ENCODE measurements around the gene PKLR. TPM values are rescaled to one million over a fixed set of nuclear protein-coding genes. Genes with fewer than 3 reads are reported as not detected.
A peak's percentile ranks its signal among the peaks of the same experiment; 100 is the strongest.

Gene PKLR
- total RNA-seq, 2 experiments from 2014 or later, result not detected

DNA sequence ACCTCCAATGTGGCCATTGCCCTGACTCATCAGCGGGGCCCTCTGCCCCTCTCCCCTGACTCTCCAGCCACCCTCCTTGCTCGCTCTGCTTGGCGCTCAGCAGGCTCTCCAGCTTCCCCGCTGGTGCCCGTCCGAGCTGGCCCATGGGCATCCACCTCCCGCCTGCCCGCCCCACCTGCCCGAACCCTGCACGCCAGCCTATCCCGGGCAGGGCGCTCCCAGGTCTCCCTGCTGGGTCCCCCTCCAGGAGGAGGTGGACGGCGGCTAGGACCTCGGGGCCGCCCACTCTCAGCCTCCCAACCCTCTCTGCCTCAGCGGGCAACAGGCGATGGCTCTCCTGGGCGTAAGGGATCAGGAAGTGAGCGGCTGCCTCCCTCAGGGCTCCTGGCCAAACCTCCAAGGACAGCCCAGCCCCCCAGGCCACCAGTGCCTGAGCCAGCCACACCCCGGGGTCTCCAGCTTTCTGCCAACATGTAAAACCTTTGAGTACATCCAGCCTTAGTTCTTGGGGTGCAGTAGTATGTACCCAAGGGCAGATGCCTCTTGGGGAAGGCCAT, 13.2 kb downstream of the PKLR start:
- Mint-ChIP-seq H3K36me3 (no peaks in the 10 kb centered on the region), H3K27me3 (peaks cover 15% of the 10 kb centered on the region), H3K4me1 (no peaks in the 10 kb centered on the region), H3K9me3 (no peaks in the 10 kb centered on the region), H3K27ac (no peak overlapping the region), H3K4me3 (no peak overlapping the region)
- ATAC-seq (ENCODE audit: low read depth) (no peak), DNase-seq (no peak)
- POLR2A ChIA-PET, result no interaction called here

DNA sequence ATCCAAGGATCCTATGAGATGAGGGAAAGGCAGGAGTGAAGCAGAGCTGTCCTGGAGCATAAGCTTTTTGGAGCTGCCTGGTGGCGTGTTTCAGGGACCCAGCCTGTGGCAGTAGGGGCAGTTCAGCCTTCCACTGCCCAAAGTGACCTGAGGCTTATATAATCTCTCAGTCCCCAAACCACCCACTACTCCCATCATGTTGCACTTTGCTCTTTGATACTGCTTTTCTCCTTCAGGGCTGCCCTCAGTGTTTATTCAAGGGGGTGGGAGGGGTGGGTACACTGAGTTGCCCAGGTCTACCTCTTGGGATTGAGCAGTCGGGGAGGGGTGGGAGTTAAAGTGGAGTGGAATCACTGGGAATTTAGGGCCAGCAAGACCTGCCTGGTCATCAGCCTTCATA, 14.7 kb downstream of the PKLR start:
- DNase-seq (no peak), ATAC-seq (ENCODE audit: low read depth) (no peak)
- Mint-ChIP-seq H3K36me3 (no peaks in the 10 kb centered on the region), H3K27me3 (peaks cover 4% of the 10 kb centered on the region), H3K4me3 (no peak overlapping the region), H3K27ac (no peak overlapping the region), H3K9me3 (no peaks in the 10 kb centered on the region), H3K4me1 (no peaks in the 10 kb centered on the region)
- POLR2A ChIA-PET, result no interaction called here

DNA sequence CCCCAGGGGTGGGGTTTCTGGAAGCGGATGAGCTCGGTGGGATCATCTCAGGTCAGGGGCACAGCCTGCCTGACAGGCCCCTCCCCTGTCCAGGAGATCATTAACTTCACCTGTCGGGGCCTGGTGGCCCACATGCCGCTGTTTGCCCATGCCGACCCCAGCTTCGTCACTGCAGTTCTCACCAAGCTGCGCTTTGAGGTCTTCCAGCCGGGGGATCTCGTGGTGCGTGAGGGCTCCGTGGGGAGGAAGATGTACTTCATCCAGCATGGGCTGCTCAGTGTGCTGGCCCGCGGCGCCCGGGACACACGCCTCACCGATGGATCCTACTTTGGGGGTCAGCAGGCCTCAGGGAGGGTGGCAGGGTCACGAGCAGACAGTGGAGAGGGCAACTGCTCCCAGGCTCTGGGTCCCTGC, 15.6 kb downstream of the PKLR start:
- ATAC-seq (ENCODE audit: low read depth), result no peak
- POLR2A ChIA-PET, result no interaction called here
- no peaks in the 10 kb centered on the region for H3K36me3 Mint-ChIP-seq
- DNase-seq, result no peak
- H3K27ac Mint-ChIP-seq, result no peak overlapping the region
- no peaks in the 10 kb centered on the region for H3K9me3 Mint-ChIP-seq
- no peaks in the 10 kb centered on the region for H3K4me1 Mint-ChIP-seq
- H3K27me3 Mint-ChIP-seq, result peaks cover 4% of the 10 kb centered on the region
- H3K4me3 Mint-ChIP-seq, result no peak overlapping the region

DNA sequence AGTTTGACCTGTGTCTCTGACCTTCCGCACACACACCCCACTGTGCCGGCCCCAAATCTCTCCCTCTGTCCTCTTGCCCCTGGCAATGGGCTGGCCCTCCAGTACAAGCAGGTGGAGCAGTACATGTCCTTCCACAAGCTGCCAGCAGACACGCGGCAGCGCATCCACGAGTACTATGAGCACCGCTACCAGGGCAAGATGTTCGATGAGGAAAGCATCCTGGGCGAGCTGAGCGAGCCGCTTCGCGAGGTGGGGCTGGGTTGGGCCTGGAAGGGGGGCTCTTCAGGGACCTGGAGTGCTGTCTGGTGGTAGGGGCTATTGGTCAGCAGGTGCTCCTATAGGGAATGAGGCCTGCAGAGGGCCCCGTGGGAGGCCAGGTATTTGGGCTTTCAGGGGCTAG, 16.2 kb downstream of the PKLR start:
- H3K9me3 Mint-ChIP-seq, result no peaks in the 10 kb centered on the region
- H3K27ac Mint-ChIP-seq, result no peak overlapping the region
- H3K4me3 Mint-ChIP-seq, result no peak overlapping the region
- H3K4me1 Mint-ChIP-seq, result no peaks in the 10 kb centered on the region
- DNase-seq, result no peak
- POLR2A ChIA-PET, result no interaction called here
- H3K27me3 Mint-ChIP-seq, result no peaks in the 10 kb centered on the region
- no peak for ATAC-seq (ENCODE audit: low read depth)
- H3K36me3 Mint-ChIP-seq, result no peaks in the 10 kb centered on the region

DNA sequence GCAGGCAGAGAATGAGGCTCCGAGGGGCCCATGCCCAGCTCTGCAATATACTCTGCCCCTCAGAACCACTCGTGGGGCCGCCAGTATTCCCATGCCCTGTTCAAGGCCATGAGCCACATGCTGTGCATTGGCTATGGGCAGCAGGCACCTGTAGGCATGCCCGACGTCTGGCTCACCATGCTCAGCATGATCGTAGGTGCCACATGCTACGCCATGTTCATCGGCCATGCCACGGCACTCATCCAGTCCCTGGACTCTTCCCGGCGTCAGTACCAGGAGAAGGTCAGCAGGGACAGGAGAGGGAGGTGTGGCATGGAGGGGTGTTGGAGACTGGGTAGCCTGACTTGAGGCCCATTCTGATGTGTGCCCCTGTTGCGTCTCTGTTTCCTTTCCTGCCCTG, 16.8 kb downstream of the PKLR start:
- no peaks in the 10 kb centered on the region for H3K27me3 Mint-ChIP-seq
- no peak overlapping the region for H3K4me3 Mint-ChIP-seq
- no peak for ATAC-seq (ENCODE audit: low read depth)
- H3K27ac Mint-ChIP-seq, result no peak overlapping the region
- POLR2A ChIA-PET, result no interaction called here
- H3K36me3 Mint-ChIP-seq, result no peaks in the 10 kb centered on the region
- H3K4me1 Mint-ChIP-seq, result no peaks in the 10 kb centered on the region
- no peaks in the 10 kb centered on the region for H3K9me3 Mint-ChIP-seq
- no peak for DNase-seq

DNA sequence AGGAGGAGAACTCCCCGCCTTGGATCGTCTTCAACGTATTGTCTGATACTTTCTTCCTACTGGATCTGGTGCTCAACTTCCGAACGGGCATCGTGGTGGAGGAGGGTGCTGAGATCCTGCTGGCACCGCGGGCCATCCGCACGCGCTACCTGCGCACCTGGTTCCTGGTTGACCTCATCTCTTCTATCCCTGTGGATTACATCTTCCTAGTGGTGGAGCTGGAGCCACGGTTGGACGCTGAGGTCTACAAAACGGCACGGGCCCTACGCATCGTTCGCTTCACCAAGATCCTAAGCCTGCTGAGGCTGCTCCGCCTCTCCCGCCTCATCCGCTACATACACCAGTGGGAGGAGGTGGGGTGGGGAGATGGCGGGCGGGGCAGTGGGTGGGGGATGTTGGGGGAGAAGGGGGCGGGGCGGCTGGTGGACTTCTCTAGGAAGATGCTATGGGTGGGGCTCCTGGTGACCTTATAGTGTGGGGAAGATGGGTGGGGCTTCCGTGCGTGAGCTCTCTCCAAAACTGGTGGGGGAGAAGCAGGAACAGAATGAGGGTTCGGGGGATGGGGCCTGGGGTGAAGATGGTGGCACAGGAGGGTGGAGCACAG, 18.6 kb downstream of the PKLR start:
- Mint-ChIP-seq H3K27ac (no peak overlapping the region), H3K36me3 (no peaks in the 10 kb centered on the region), H3K4me1 (peaks cover 4% of the 10 kb centered on the region), H3K27me3 (no peaks in the 10 kb centered on the region), H3K9me3 (no peaks in the 10 kb centered on the region), H3K4me3 (no peak overlapping the region)
- POLR2A ChIA-PET, result no interaction called here
- DNase-seq (no peak), ATAC-seq (ENCODE audit: low read depth) (no peak)

DNA sequence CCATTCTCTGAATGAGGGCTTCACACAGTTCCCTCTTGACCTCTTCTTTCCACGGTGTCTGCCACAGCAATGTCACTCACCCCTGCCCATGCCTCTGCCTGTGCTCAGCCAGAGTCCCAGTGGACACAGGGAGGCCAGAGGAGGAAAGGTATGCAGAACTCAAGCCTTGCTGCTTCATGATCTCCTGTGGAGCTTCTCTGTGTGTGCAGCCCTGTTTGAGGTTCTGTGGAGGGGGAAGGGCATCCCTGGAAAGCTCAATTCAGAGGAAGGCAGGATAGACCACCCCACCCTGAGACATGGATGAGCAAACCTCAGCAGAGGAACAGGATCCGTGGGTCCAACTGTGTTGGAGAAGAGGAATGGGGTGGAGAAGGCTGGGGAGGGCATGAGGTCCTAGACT, 22.0 kb downstream of the PKLR start:
- DNase-seq (no peak), ATAC-seq (ENCODE audit: low read depth) (no peak)
- H3K27me3 Mint-ChIP-seq, result no peaks in the 10 kb centered on the region
- POLR2A ChIA-PET, result interaction anchor here (1.0 kb wide), 1 partner anchor 24 kb away, joined by 3 read pairs; the partner anchor contains the start of gene ENTREP3
- no peaks in the 10 kb centered on the region for H3K36me3 Mint-ChIP-seq
- H3K4me1 Mint-ChIP-seq, result peaks cover 13% of the 10 kb centered on the region
- H3K9me3 Mint-ChIP-seq, result no peaks in the 10 kb centered on the region
- H3K27ac Mint-ChIP-seq, result no peak overlapping the region
- H3K4me3 Mint-ChIP-seq, result no peak overlapping the region

DNA sequence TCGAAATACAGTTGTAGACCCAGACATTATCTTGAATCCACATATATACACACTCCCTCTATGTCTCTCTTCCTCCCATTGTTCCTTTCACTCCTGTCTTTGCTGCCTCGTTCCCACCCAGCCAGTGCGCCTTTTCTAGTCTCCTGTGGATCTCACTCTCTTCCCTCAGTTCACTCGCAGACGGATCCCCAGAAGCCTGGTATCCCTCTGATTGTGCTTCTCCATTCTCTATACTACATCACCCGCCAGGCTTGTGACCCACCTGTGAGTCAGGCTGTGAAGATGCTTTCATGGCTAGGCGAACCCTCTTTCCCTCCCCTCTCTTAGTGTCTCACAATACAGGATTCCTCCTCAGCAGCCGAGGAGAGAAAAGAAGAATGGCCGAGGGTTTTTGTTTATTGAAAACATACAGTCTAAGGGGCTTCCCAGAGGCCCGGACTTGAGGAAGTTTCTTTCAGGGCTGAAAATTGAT, 22.5 kb downstream of the PKLR start:
- Mint-ChIP-seq H3K9me3 (no peaks in the 10 kb centered on the region), H3K36me3 (no peaks in the 10 kb centered on the region), H3K27me3 (no peaks in the 10 kb centered on the region), H3K4me3 (peak overlapping the region; percentile 10), H3K27ac (no peak overlapping the region), H3K4me1 (peaks cover 16% of the 10 kb centered on the region)
- no peak for ATAC-seq (ENCODE audit: low read depth)
- POLR2A ChIA-PET, result interaction anchor here (0.6 to 1.3 kb wide), 3 partner anchors 29 to 213 kb away, joined by 3 to 5 read pairs (median 3); no protein-coding TSS in a partner anchor
- DNase-seq, result no peak

DNA sequence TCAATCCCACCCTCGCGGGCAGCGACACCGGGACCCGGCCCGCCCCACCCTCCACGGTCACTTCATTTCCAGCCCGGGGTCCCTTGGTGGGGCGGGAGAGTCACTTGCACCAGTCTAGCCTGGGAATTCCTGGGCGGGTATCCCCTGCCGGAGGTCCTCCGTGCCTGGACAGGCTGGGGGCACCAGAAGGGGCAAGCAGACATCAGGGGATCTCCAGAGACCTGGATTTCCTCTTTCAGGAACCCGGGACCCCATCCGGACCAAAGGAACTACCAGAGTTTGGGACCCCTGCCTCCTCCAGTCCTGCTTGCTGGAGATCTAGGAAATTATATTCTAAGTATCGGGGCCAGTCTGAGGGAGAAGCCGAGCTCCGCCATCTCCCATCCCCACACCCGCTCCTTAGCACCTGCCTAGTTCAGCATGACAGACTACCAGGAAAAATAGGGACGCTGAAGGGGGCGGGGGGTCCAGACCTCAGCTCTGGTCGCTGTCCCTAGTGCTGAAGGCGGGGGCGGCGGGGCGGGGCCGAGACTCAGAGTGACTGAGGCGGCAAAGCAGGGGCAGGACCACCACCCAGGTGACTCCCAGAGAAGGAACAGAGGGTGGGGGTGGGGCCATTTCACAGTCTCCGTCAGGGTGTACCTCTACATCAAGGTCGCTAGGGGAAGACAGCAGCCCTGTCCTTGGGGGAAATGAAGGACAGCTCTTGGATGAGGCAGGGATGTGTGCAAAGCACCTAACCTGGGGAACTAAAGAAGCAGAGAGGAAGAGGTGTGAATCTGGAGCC, 23.1 kb downstream of the PKLR start:
- H3K9me3 Mint-ChIP-seq, result no peaks in the 10 kb centered on the region

DNA sequence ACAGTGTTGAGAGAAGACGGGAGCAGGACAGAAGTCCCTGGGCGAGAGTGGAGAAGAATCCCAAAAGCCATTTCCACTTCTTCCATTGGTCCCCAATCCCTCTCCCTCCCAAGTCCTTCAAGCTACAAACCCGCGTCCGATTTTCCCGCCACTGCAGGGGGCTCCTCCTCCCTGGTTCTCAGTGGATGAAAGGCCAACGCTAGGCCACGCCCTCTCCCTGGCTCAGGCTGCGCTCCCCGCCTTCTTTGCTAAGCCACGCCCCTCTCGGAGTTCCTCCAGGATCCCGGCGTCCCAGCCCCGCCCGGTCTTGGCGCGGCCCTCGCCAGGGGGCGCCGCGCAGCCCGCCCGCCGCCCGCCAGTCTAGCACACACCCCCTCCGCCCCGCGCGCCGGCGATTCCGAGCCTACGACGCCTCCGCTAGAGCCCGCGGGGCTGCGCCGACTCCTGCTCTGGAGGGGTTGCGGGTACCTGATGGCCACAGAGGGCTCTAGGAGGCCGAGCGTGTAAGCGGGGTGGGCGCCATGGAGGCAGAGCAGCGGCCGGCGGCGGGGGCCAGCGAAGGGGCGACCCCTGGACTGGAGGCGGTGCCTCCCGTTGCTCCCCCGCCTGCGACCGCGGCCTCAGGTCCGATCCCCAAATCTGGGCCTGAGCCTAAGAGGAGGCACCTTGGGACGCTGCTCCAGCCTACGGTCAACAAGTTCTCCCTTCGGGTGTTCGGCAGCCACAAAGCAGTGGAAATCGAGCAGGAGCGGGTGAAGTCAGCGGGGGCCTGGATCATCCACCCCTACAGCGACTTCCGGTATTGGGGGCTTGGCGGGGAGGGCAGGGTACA, 24.0 kb downstream of the PKLR start, which contains the start of gene HCN3:
Gene HCN3, plus strand, starts transcription at position 394 of the 832 bp plus-strand sequence. Its CDS starts 128 bp downstream, at position 522.
- POLR2A ChIA-PET, result interaction anchor here (0.6 to 1.3 kb wide), 3 partner anchors 46 to 84 kb away, joined by 3 to 6 read pairs (median 5); no protein-coding TSS in a partner anchor
- no peak within 1 kb of the TSS for H3K27ac Mint-ChIP-seq
- peak; percentile 62 for ATAC-seq (ENCODE audit: low read depth)

More for the DNA sequence above, 23.1 kb downstream of the PKLR start:
- Mint-ChIP-seq H3K27ac (no peak overlapping the region), H3K4me1 (peaks cover 18% of the 10 kb centered on the region), H3K27me3 (no peaks in the 10 kb centered on the region), H3K4me3 (peak overlapping the region; percentile 75), H3K36me3 (no peaks in the 10 kb centered on the region)
- POLR2A ChIA-PET, result interaction anchor here (0.6 to 1.3 kb wide), 3 partner anchors 29 to 213 kb away, joined by 3 to 5 read pairs (median 3); no protein-coding TSS in a partner anchor
- peak; percentile 74 for DNase-seq
- ATAC-seq (ENCODE audit: low read depth), result peak; percentile 24

DNA sequence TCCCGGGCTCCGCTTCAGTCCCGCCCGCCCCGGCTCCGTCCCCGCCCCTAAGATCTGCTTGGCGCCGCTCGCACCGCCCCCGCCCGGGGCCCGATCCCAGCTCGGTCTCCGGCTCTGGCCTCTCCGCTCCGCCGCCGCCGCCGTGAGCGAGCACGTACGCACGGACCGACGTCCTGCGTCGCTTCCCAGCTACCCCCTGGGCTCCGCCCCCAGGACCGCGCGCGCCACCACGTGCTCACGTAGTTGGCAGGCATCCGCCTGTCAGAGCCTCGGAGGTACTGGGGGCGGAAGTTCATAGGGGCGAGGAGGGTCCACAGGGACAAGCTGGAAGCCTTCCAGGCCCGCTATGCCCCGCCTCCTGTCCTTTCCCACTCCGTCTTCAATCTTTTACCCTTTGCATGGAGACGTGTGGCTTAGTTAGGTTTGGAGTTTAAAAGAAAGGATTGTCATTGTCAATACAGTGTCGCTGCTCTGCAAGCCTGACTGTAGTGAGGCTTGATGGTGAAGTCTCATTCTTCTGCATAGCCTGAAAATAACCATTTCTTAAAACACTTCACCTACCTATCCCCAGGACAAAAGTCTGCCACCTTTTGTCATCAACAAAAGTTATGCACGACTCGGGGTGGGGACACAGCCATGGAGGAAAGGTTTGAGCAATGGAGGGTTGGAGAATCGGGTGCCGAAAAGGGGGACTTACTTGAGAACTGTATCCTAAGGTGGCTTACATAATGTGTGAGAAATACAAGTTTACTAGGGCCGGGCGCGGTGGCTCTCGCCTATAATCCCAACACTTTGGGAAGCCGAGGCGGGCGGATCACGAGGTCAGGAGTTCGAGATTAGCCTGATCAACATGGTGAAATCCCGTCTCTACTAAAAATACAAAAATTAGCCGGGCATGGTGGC, 27.6 kb downstream of the PKLR start, which contains the start of gene CLK2:
Gene CLK2, minus strand, starts transcription at position 162 of the 903 bp plus-strand sequence. CDS start 2,527 bp downstream, outside the sequence.
- H3K4me1 Mint-ChIP-seq, result peaks cover 32% of the 10 kb centered on the region
- H3K4me3 Mint-ChIP-seq, result peak within 1 kb of the TSS; percentile 97
- POLR2A ChIA-PET, result interaction anchor here (0.6 to 3.2 kb wide), 16 partner anchors 9 to 66 kb away, joined by 3 to 34 read pairs (median 6); partner anchors contain the start of genes ENTREP3, FDPS and SCAMP3
- peak; percentile 84 for ATAC-seq (ENCODE audit: low read depth)
- H3K27ac Mint-ChIP-seq, result peak within 1 kb of the TSS; percentile 93
- H3K9me3 Mint-ChIP-seq, result no peaks in the 10 kb centered on the region
- H3K36me3 Mint-ChIP-seq, result peaks cover 17% of the 10 kb centered on the region
- H3K27me3 Mint-ChIP-seq, result no peaks in the 10 kb centered on the region
- peak; percentile 95 for DNase-seq

More for the DNA sequence above, 24.0 kb downstream of the PKLR start, which contains the start of gene HCN3:
- peaks cover 24% of the 10 kb centered on the region for H3K4me1 Mint-ChIP-seq
- peaks cover 4% of the 10 kb centered on the region for H3K36me3 Mint-ChIP-seq
- peak; percentile 91 for DNase-seq
- peak within 1 kb of the TSS; percentile 77 for H3K4me3 Mint-ChIP-seq
- no peaks in the 10 kb centered on the region for H3K9me3 Mint-ChIP-seq
- no peaks in the 10 kb centered on the region for H3K27me3 Mint-ChIP-seq
